GM12801 (cell line): ENCODE measurements around the gene TNRC6A.

Experiments used
- CTCF ChIP-seq: IDR thresholded peaks from one replicate; pipeline ENCODE4 v1.5.1; 2011; ENCODE audit warnings: control low read depth; ENCODE audit not compliant: insufficient read length; ENCODE audit errors: extremely low read depth

TNRC6A gene

GRCh38 chr16:24854607-24855171, 125.2 kb downstream of the TNRC6A start:
- TF ChIP-seq CTCF, result no peak

- no peak for TF ChIP-seq CTCF
Observed at GRCh38 chr16:24855678-24856077, 126.2 kb downstream of the TNRC6A start.

DNA sequence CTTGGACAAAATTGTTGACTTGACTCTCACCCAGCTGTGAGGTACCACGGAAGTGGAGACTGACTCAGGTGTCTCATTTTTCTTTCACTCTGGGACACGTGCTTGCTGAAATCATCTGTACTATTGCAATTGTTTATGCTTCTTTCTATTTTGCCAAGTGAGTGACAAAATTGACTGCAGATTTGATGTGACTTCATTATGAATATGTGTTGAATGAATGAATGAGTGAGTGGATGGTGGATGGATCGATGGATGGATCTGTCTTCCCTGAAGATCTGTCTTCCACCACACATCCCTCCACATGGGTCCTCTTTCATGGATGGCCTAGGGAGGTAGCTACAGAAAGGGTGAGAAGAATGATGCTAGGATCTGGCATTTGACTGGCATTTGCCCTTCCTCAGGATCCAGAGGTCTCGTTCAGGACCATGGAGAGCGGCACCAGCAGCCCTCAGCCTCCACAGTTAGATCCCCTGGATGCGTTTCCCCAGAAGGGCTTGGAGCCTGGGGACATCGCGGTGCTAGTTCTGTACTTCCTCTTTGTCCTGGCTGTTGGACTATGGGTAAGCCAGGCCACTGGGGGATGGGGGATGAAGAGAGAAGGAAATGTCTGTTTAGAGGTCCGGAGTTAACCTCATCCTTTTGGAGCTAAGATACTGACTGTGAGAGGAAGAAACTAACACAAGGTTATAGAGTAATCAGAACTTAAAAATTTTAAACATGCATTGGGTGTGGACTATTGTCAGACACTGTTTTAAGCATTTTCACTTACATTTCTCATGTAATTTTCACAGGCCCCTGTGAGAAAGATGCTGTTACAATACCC, 129.0 kb downstream of the TNRC6A start:
- TF ChIP-seq CTCF, result no peak

DNA sequence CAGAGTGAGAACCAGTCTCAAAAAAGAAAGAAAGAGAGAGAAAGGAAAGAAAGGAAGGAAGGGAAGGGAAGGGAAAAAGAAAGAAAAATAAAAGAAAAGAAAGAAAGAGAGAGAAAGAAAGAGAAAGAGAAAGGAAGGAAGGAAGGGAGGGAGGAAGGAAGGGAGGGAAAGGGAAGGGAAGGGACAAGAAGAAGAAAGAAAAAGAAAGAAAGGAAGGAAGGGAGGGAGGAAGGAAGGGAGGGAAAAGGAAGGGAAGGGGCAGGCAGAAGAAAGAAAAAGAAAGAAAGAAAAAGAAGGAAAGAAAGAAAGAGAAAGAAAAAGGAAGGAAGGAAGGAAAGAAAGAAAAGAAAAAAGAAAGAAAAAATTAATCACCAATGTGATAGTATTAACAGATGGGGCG, 132.0 kb downstream of the TNRC6A start:
- no peak for TF ChIP-seq CTCF

- no peak for TF ChIP-seq CTCF
Observed at GRCh38 chr16:24863582-24864437, 134.4 kb downstream of the TNRC6A start.

DNA sequence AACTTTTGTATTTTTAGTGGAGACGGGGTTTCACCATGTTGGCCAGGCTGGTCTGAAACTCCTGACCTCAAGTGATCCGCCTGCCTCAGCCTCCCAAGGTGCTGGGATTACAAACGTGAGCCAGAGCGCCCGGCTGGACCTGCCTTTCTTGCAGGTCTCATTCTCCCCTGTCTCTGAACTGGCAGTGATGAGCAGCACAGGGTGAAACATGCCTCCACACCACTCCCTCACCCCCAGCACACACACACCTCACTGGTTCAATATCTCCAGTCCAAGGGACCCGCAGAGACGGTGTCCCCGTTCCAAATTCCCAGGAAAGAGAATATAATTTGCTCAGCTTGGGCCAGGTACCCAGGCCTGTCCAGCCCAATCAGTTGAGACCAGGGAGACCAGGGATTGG, 139.6 kb downstream of the TNRC6A start:
- no peak for TF ChIP-seq CTCF

DNA sequence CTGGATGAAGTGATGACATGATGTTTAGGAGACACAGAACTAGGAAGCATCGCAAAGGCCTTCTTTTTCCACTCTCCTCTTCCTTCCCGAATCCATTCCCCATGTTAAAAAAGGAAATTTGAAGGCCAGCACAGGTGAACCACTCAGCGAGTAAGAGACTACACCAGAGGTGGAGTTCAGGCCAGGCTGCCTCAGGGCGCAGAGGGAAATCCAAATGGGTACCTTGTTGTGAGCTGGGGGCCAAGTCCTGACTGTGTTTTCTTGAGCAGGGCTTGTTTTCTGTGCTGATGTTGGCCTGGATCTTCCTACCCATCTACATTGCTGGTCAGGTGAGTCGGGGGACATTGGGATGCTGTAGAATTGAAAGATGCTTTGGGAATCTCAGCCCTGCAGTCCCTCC, 142.4 kb downstream of the TNRC6A start:
- TF ChIP-seq CTCF, result no peak
